Astrocyte (in vitro differentiated cells and primary cell): ENCODE measurements around the gene TIPRL. TPM values are rescaled to one million over a fixed set of nuclear protein-coding genes. Genes with fewer than 3 reads are reported as not detected.

ENCODE experiments used
- DNase-seq: peaks from one replicate; pipeline ENCODE4 v3.0.0-alpha.2; 2010; ENCODE audit warnings: low read depth
- FAIRE-seq: peaks from 2 replicates; lab custom pipeline; 2011; peaks lifted over from hg19 to GRCh38; lab: Jason Lieb, UNC
- H2AFZ ChIP-seq: 2 replicates; pipeline ENCODE4 v1.6.0; 2012; ENCODE audit warnings: low read depth, low read length, inconsistent platforms
- H3K27ac ChIP-seq: 2 replicates; pipeline ENCODE4 v1.5.1; 2011; ENCODE audit warnings: low read depth, low read length, inconsistent platforms
- H3K27me3 ChIP-seq: 2 replicates; pipeline ENCODE4 v1.6.0; 2011; ENCODE audit warnings: low read length, inconsistent platforms; ENCODE audit not compliant: insufficient read depth
- H3K36me3 ChIP-seq: 2 replicates; pipeline ENCODE4 v1.5.1; 2011; ENCODE audit warnings: low read length, inconsistent platforms; ENCODE audit not compliant: insufficient read depth
- H3K4me1 ChIP-seq: 2 replicates; pipeline ENCODE4 v1.5.1; 2011; ENCODE audit warnings: low read length, inconsistent platforms; ENCODE audit not compliant: insufficient read depth
- H3K4me2 ChIP-seq: 2 replicates; pipeline ENCODE4 v1.6.0; 2012; ENCODE audit warnings: low read length, inconsistent platforms
- H3K4me3 ChIP-seq: 2 replicates; pipeline ENCODE4 v1.5.1; 2011; ENCODE audit warnings: low read depth, mild to moderate bottlenecking, low read length, inconsistent platforms; ENCODE audit not compliant: insufficient read depth
- H3K79me2 ChIP-seq: 2 replicates; pipeline ENCODE4 v1.6.0; 2012; ENCODE audit warnings: mild to moderate bottlenecking, low read length, inconsistent platforms; ENCODE audit not compliant: insufficient read depth
- H3K9ac ChIP-seq: 2 replicates; pipeline ENCODE4 v1.6.0; 2012; ENCODE audit warnings: mild to moderate bottlenecking, low read length, inconsistent platforms
- H3K9me3 ChIP-seq: 2 replicates; pipeline ENCODE4 v1.5.1; 2012; ENCODE audit warnings: low read depth, mild to moderate bottlenecking, low read length, inconsistent platforms; ENCODE audit not compliant: insufficient read depth
- H4K20me1 ChIP-seq: 2 replicates; pipeline ENCODE4 v1.6.0; 2012; ENCODE audit warnings: low read length, inconsistent platforms; ENCODE audit not compliant: insufficient read depth
- H3K27ac Mint-ChIP-seq: one replicate; pipeline ENCODE4 v1.8.0; 2021; ENCODE audit warnings: mild to moderate bottlenecking, mixed read lengths; ENCODE audit not compliant: unreplicated experiment
- H3K27me3 Mint-ChIP-seq: one replicate; pipeline ENCODE4 v1.8.0; 2021; ENCODE audit warnings: low read depth, mixed read lengths; ENCODE audit not compliant: unreplicated experiment
- H3K36me3 Mint-ChIP-seq: one replicate; pipeline ENCODE4 v1.8.0; 2021; ENCODE audit warnings: low read depth, mixed read lengths; ENCODE audit not compliant: unreplicated experiment
- H3K4me1 Mint-ChIP-seq: one replicate; pipeline ENCODE4 v1.8.0; 2021; ENCODE audit warnings: low read depth, mixed read lengths; ENCODE audit not compliant: unreplicated experiment
- H3K4me3 Mint-ChIP-seq: one replicate; pipeline ENCODE4 v1.8.0; 2021; ENCODE audit warnings: mild to moderate bottlenecking, moderate library complexity, mixed read lengths; ENCODE audit not compliant: unreplicated experiment
- H3K9me3 Mint-ChIP-seq: one replicate; pipeline ENCODE4 v1.8.0; 2021; ENCODE audit warnings: mild to moderate bottlenecking, mixed read lengths; ENCODE audit not compliant: unreplicated experiment
- CTCF ChIP-seq: IDR thresholded peaks from 2 replicates; pipeline ENCODE4 v1.5.1; 2011; ENCODE audit warnings: low read depth, mild to moderate bottlenecking, inconsistent platforms, low read length, moderate library complexity; ENCODE audit not compliant: insufficient read depth
- EZH2 ChIP-seq: IDR thresholded peaks from 2 replicates; pipeline ENCODE4 v1.6.1; 2012; ENCODE audit warnings: mild to moderate bottlenecking, low read length, inconsistent platforms; ENCODE audit not compliant: insufficient read depth
- total RNA-seq: library from RNA; stranded (reverse); gene quantifications from 2 replicates; pipeline ENCODE4 v1.2.1, GENCODE V29; 2021

Gene TIPRL
- total RNA-seq, 1 donor from 2014 or later: 37.4 TPM

- peaks cover 86% of the 10 kb centered on the region for H3K79me2 ChIP-seq
- H3K9me3 Mint-ChIP-seq: no peaks in the 10 kb centered on the region
- peaks cover 64% of the 10 kb centered on the region for H4K20me1 ChIP-seq
- no peaks in the 10 kb centered on the region for H3K9me3 ChIP-seq
- no peak overlapping the region for H3K4me3 Mint-ChIP-seq
- FAIRE-seq (no peak), DNase-seq (no peak)
- no peaks in the 10 kb centered on the region for H3K27me3 ChIP-seq
- no peak overlapping the region for H3K27ac ChIP-seq
- H3K27me3 Mint-ChIP-seq: no peaks in the 10 kb centered on the region
- H3K27ac Mint-ChIP-seq: no peak overlapping the region
- TF ChIP-seq CTCF (no peak), EZH2 (no peak)
- peaks cover 8% of the 10 kb centered on the region for H3K36me3 ChIP-seq
- H3K4me1 Mint-ChIP-seq: peaks cover 27% of the 10 kb centered on the region
- H3K4me1 ChIP-seq: peaks cover 28% of the 10 kb centered on the region
- H3K36me3 Mint-ChIP-seq: peaks cover 15% of the 10 kb centered on the region
- H3K9ac ChIP-seq: no peak overlapping the region
- no peak overlapping the region for H2AFZ ChIP-seq
- no peak overlapping the region for H3K4me3 ChIP-seq
- no peak overlapping the region for H3K4me2 ChIP-seq
Observed at GRCh38 chr1:168230709-168231108, 51.9 kb downstream of the TIPRL start.

- Mint-ChIP-seq H3K9me3 (no peaks in the 10 kb centered on the region), H3K4me3 (no peak overlapping the region), H3K4me1 (peaks cover 12% of the 10 kb centered on the region), H3K27me3 (no peaks in the 10 kb centered on the region), H3K36me3 (peaks cover 19% of the 10 kb centered on the region), H3K27ac (no peak overlapping the region)
- peak; percentile 25 for DNase-seq
- Histone ChIP-seq H3K27me3 (no peaks in the 10 kb centered on the region), H4K20me1 (peaks cover 48% of the 10 kb centered on the region), H3K27ac (no peak overlapping the region), H2AFZ (no peak overlapping the region), H3K9ac (no peak overlapping the region), H3K4me3 (no peak overlapping the region), H3K36me3 (peaks cover 19% of the 10 kb centered on the region), H3K9me3 (no peaks in the 10 kb centered on the region), H3K4me1 (peaks cover 6% of the 10 kb centered on the region), H3K4me2 (no peak overlapping the region), H3K79me2 (peaks cover 45% of the 10 kb centered on the region)
- TF ChIP-seq EZH2 (no peak), CTCF (peak; percentile 51)
- no peak for FAIRE-seq
Observed at GRCh38 chr1:168234846-168235547, 56.2 kb downstream of the TIPRL start.

DNA sequence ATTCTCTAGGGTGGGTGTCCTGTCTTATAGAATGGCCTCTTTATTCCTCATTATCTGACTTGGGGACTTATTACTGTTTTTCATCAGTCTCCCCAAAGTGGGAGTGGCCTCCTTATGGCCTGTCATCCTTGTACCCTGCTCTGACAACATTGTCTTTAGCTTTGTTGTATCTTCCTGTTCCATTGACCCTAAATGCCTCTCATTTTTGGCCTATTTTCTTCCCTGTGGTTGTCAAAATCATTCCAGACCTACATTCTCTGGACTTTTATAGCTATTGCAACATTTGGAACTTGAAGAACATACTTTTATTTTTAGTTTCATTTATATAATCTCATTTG lies 56.8 kb downstream of the TIPRL start:
- no peaks in the 10 kb centered on the region for H3K9me3 Mint-ChIP-seq
- Histone ChIP-seq H3K4me2 (no peak overlapping the region), H2AFZ (no peak overlapping the region), H3K27ac (no peak overlapping the region), H3K36me3 (peaks cover 22% of the 10 kb centered on the region), H3K27me3 (no peaks in the 10 kb centered on the region), H3K4me1 (peaks cover 6% of the 10 kb centered on the region), H3K9ac (no peak overlapping the region), H4K20me1 (peaks cover 44% of the 10 kb centered on the region), H3K9me3 (no peaks in the 10 kb centered on the region), H3K79me2 (peaks cover 41% of the 10 kb centered on the region), H3K4me3 (no peak overlapping the region)
- no peak for TF ChIP-seq EZH2
- TF ChIP-seq CTCF: no peak
- no peak overlapping the region for H3K27ac Mint-ChIP-seq
- peaks cover 22% of the 10 kb centered on the region for H3K36me3 Mint-ChIP-seq
- no peak overlapping the region for H3K4me3 Mint-ChIP-seq
- H3K27me3 Mint-ChIP-seq: no peaks in the 10 kb centered on the region
- DNase-seq (peak; percentile 23), FAIRE-seq (no peak)
- peaks cover 12% of the 10 kb centered on the region for H3K4me1 Mint-ChIP-seq
